GM18907 (cell line): ENCODE data around the gene ZMAT5.

Experiments used
- ATAC-seq: cut with Tn5 transposase; IDR thresholded peaks from one replicate; pipeline ENCODE4 v1.9.1; 2021; ENCODE audit warnings: mild to moderate bottlenecking, moderate library complexity; ENCODE audit not compliant: unreplicated experiment

Gene ZMAT5

GRCh38 chr22:29692327-29692640 is 74.5 kb downstream of the ZMAT5 start:
- ATAC-seq, result no peak

- no peak for ATAC-seq
Observed at GRCh38 chr22:29691636-29692326, 75.0 kb downstream of the ZMAT5 start.

- no peak for ATAC-seq
Observed at GRCh38 chr22:29690476-29690875, 76.3 kb downstream of the ZMAT5 start.

- ATAC-seq, result no peak
Observed at GRCh38 chr22:29689880-29690213, 77.0 kb downstream of the ZMAT5 start.

- ATAC-seq, result no peak
Observed at GRCh38 chr22:29689206-29689879, 77.5 kb downstream of the ZMAT5 start.

- ATAC-seq, result no peak
Observed at GRCh38 chr22:29684244-29684643, 82.6 kb downstream of the ZMAT5 start.

GRCh38 chr22:29683536-29683935 is 83.3 kb downstream of the ZMAT5 start:
- no peak for ATAC-seq
